Mesenteric fat pad (tissue), 1 donor: ENCODE data around the gene PCSK9. TPM values are rescaled to one million over a fixed set of nuclear protein-coding genes. Genes with fewer than 3 reads are reported as not detected.

ENCODE experiments used
- DNase-seq: peaks from one replicate; pipeline ENCODE4 v3.0.0-alpha.2; 2020; ENCODE audit warnings: low spot score
- total RNA-seq: library from RNA; stranded (reverse); fragmentation: NEBNext Ultra II Directional; extraction: Animal tissue kit (Norgen Biotek cat#: 25700); gene quantifications from one replicate; pipeline ENCODE4 v1.2.1, GENCODE V29; 2021
- donor health status: DM: yes; HTN: yes; CAD: no.

The PCSK9 gene
- total RNA-seq, 1 donor from 2014 or later, result 0.26 TPM

DNA sequence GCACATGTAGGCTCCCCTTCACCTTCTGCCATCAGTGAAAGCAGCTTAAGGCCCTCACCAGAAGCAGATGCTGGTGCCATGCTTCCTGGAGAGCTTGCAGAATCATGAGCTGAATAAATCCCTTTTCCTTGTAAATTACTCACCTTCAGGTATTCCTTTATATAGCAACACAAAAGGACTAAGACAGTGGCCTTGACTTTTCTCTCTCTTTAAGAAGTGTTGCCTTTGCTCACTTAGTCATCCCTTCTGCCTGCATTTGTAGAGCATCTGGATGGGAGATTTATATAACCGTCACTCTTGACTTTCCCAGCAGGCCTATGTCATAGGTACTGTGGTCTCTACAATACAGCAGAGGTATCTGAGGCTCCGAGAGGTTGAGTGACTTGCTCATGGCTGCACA is 3.7 kb downstream of the PCSK9 start:
- DNase-seq, result no peak

DNA sequence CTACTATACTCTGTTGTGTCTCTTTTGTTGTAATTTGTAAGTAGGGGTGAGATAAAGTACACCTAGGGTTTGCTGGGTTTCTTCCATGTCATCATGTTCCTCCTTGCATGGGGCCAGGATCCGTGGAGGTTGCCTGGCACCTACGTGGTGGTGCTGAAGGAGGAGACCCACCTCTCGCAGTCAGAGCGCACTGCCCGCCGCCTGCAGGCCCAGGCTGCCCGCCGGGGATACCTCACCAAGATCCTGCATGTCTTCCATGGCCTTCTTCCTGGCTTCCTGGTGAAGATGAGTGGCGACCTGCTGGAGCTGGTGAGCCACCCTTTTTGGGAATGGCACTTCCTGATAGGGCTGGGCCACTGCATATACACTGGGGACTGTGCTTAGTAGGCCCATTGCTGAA is 4.4 kb downstream of the PCSK9 start:
- no peak for DNase-seq

DNA sequence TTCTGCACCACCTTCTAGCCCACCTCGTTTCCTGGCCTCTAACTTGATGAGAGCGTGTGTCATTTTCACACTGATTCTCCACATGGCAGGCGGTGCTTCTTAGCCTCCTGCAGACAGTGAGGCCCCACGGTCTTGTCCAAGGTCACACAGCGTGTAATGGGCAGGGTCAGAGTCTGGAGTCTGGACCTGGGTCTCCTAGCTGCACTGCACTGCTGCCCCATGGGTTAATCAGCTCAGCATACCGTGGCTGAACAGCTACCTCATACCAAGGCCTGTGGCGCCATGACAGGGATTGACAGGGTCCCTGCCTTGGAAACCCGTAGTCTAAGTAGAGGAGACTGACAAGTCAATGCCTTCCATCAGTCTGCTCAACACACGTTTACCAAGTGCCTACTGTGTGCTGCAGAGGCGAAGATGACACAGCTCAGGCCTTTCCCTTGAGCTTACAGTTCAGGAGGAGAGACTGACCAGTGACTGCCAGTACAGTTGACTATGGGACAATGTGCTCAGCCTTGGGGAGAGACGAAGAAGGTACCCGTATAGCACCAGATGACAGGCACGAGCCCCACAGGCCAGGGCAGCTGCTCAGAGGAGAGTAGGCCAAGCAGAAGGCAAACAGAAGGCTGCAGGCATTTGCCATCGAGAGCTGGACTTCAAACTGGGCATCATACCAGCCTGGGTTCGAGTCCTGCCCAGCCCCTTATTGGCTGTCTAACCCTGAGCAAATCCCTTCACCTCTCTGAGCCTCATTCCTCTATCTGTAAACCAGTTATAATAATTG is 5.5 kb downstream of the PCSK9 start:
- DNase-seq, result no peak

DNA sequence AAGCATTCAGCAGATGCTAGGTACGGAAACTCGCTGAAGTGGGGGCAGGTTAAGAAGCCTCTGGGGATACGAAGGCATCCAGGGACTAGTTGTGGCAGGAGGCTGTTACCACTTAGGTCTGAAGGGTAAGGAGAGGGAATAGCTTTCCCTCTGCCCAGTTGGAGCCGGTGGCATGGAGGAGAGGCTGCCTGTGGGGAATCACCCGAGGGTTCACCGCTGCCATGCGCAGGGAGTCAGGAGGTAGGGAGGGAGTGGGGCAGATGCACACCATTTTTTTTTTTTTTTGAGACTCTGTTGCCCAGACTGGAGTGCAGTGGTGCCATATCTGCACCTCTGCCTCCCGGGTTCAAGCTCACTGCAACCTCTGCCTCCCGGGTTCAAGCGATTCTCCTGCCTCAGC is 6.1 kb downstream of the PCSK9 start:
- no peak for DNase-seq

DNA sequence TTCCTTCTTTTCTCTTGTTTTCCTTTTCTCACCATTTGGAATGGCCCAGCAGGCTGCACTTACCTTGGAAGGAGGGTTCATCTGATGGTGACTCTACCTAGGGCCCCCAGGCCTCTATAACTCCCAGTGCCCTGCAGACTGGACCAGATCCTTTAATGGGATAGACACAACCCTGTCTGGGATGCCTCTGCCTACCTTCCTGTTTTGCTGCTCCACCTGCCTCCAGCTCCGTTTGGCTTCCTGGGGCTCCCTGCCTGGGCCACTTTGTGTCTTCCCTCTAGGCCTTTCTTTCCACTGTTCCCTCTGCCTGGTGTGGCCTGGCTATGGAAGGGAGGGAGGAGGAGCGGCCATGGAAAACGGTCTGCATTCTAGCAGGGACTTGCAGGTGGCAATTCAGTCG is 7.5 kb downstream of the PCSK9 start:
- no peak for DNase-seq

DNA sequence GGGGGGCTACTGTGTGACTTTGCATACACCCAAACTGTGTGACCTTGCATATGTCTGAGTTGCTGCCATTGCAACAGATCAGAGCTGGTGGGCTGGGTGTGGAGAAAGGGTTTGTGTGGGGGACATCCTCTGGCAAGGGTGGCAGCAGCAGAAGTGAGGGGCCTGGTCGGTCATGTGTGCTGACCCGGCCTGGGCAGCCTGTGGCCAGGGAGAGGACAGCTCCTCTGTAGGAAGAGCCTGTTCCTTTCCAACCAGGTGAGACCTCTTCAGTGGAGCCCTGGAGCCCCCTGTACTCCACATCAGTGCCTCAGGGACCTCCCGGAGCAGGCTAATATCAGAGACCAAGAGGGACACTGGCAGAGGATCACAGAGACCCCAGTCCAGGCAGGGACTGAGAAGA is 8.3 kb downstream of the PCSK9 start:
- DNase-seq, result peak; percentile 53

DNA sequence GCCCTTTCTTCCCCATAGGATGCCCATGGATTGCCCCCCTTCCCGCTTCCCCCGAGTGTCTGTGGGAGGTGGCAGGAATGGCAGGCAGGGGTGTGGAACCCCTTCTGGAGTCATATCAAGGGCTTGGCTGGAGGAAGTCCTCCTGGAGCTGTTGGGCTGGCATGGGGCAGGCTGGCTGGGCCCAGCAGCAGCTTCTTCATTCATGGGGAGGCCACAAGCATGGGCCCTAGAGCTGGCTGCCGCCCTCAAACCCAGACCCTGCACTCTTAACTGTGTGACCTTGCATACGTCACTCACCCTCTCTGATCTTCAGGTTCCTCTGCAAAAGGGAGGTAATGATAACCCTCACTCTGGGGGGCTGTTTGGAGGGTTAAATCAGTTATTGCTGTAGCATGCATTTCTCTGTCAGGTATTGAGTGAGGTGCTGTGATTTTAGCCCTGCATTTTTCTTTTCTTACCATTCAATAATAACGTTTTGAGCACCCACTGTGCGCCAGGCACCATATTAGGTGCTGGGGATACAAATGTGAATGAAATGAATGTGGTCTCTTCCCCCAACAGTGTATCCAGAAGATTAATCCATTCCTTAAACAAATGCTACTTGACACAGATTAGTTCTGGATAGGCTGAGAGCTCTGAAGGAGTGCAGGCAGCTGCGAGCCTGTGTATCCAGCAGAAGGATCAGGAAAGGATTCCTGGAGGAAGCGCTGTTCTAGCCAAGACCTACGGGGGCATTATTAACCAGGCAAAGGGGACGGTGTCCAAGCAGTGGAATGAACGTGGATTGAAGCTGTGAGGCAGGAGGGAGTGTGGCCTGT is 9.3 kb downstream of the PCSK9 start:
- DNase-seq, result peak; percentile 55

DNA sequence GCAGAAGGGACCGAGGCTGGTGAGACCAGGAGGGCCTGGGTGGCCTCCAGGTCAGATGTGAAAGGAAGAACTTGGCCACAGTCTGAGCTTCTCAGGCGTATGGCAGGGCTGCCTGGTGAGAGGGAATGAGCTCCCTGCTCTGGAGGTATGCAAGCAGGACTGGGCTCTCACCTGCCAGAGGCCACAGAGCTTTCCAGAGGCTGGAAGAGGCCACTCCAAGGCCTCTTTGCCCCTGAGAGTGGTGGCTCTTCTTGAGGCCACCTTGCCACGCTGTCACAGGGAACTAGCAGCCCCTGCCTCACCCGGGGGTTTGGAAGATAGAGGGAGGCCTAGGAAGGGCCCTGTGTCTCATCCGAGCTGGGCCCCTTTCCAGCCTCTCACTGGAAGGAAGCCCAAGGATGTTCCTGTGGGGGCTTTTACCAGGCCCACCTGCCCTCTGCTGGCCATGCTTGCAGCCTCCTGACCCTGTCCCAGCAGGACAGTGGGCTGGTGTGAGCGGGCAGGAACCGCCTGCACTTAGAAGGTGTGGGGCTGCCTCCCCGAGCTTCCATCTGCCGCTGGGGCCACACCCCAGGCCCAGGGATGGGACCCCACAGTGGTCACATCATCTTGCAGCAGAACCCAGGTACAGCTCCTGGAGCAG is 10.0 kb downstream of the PCSK9 start:
- peak; percentile 72 for DNase-seq

DNA sequence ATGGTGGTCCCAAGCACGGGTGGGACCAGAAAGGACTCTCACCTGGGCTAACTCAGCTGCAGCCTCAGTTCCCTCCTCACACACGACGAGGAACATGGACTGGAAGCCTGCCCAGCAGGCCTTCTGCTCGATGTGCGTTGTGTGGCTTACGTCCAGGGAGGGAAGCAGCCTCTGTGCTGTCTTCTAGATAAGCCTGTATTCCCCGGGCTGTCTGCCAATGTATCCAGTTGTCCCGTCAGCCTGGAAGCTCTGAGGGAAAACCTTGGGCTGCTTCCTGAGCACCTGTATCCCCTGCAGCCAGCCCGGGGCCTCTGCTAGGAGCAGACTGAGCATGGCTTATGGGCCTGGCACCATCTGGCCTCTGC is 10.5 kb downstream of the PCSK9 start:
- peak; percentile 67 for DNase-seq

DNA sequence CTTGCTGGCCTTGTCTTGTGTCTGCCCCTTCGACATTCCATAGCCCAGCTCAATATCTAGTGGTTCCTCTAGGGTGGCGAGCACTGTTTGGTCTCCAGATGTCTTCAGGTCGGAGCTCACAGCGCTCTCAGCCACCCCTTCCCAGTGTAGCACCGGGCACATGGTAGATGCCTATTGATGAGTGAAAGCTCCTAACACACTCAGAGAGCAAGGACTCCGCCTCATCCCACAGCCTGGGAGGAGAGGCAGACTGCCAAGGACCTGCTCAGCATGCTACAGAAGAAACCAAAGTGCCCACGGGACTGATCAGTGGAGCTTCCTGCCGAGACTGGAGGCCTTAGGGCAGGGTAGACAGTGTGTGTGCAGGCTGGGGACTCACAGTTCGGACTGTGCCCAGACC is 10.9 kb downstream of the PCSK9 start:
- DNase-seq, result peak; percentile 47

DNA sequence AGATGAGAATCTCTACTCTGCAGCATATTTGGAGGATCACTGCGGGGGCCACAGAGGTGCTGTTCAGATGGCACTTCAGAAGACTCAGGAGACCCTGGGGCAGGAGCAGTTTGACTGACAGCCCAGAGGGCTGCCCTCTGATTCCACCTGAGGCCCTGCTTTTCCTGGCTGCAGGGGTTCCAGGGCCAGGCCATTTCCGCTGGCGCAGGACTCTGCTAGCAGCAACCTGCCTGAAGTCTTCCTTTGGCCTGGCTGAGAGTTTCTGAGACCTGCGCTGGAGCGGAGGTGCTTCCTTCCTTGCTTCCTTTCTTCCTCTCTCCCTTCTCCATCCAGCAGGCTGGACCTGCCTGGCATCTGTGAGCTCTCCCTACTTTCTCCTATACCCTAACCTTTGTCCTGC is 11.8 kb downstream of the PCSK9 start:
- DNase-seq, result peak; percentile 60

DNA sequence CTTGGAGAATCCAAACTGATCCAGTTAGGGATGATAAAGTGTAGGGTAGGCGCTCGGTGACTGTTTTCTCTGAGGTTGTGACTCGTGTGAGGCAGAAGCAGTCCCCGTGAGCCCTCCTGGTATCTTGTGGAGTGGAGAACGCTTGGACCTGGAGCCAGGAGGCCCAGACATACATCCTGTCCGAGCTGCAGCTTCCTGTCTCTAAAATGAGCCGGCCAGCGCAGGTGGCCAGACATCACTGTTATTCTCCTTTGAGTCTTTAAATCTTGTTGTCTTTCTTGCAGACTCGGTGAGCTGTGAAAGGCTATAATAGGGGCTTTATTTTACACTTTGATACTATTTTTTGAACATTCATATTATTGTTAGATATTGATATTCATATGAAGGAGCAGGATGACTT is 12.3 kb downstream of the PCSK9 start:
- peak; percentile 47 for DNase-seq

DNA sequence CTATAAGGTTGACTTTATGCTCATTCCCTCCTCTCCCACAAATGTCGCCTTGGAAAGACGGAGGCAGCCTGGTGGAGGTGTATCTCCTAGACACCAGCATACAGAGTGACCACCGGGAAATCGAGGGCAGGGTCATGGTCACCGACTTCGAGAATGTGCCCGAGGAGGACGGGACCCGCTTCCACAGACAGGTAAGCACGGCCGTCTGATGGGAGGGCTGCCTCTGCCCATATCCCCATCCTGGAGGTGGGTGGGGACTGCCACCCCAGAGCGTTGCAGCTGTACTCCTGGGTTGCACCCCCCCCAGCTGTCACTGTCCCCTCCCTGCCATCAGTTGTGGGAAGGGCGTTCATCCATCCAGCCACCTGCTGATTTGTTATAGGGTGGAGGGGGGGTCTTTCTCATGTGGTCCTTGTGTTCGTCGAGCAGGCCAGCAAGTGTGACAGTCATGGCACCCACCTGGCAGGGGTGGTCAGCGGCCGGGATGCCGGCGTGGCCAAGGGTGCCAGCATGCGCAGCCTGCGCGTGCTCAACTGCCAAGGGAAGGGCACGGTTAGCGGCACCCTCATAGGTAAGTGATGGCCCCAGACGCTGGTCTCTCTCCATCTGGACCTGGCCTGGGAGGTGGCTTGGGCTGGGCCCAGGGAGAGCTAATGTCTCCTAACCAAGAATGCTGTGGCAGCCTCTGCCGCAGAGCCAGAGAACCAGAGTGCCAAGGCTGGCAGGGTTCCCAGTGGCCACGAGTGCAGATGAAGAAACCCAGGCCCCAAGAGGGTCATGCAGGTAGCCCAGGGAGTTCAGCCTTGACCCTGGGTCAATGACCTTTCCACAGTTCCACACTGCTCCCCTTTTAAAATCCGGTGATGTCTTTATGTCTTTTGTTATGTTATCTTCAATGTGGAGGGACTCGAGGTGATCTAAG is 13.1 kb downstream of the PCSK9 start:
- DNase-seq, result peak; percentile 88

DNA sequence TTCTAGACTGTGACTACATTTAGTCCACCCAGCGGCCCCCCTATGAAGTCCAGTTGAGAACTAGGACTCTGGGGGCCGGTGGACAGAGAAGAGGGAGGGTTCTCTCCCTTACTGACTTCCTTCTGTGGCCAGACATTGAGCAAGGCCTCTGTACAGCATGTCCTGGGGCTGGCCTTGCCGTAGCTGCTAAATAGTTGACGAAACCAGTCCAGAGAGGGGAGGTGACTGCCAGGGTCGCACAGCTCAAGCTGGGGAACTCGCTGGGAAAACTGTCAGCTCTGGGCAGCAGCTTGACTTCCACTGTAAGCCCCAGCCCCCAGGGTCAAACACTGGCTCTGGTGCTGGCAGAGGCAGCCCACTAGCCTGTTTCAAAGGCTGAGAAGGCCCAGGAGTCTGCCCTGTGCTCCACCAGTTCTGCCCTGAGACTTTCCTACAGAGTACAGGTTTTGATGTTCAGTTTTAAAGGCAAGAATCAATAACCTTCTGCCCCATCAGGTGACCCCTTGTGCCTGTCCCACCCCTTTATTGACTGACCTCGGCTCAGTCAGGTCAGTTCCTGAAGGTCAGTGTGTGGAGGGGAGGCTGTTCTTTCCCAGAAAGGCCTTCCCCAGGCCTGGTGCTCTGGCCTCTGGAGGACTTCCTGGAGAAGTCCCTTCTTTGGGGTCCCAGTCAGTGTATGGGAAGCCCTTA is 14.1 kb downstream of the PCSK9 start:
- peak; percentile 67 for DNase-seq

DNA sequence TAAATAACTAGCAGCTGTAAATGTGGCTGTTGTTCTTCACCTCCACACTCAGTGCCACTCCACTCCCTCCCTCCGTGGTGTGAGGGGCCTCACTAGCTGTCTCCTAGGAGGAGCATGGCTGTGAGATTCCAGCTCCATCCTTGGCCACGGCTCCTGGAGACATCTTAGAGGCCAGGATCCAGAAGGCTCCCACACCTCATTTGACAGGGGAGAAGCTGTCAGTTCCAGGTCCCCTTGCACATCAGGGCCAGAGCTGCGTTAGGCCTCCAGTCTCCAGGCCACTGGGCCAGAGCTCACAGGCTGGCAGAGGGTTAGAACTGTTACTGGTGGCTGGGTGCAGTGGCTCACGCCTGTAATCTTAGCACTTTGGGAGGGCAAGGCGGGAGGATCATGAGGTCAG is 15.0 kb downstream of the PCSK9 start:
- peak; percentile 57 for DNase-seq

DNA sequence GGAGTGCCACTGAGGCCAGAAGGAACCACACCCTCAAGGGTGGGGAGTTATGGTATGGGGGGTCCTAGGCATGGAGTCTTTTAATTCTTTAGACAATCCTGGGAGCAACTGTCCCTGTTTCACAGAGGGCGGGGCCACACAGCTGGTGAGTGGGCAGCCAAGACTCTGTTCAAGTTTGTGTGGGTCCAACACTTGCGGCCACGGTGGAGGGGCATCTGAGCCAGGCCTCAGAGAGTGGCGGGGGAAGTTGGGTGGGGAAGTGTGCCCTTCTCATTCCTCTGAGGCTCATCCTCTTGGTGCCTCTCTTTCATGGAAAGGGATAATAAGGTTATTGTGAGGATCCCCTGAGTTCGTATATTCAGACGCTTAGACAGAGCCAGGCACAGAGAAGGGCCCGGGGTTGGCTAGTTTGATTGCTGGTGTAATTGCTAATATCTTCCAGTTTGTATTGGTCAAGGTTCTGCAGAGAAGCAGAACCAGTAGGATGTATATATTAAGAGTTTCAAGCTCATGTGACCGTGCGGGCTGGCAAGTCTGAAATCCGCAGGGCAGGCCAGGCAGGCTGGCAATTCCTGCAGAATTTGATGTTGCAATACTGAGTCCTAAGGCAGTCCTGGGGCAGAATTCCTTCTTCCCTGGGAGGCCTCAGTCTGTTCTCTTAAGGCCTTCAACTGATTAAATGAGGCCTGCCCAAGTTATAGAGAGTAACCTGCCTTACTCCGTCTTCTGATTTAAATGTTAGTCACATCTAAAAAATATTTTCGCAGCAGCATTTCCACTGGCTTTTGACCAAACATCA is 15.9 kb downstream of the PCSK9 start:
- DNase-seq, result peak; percentile 60

DNA sequence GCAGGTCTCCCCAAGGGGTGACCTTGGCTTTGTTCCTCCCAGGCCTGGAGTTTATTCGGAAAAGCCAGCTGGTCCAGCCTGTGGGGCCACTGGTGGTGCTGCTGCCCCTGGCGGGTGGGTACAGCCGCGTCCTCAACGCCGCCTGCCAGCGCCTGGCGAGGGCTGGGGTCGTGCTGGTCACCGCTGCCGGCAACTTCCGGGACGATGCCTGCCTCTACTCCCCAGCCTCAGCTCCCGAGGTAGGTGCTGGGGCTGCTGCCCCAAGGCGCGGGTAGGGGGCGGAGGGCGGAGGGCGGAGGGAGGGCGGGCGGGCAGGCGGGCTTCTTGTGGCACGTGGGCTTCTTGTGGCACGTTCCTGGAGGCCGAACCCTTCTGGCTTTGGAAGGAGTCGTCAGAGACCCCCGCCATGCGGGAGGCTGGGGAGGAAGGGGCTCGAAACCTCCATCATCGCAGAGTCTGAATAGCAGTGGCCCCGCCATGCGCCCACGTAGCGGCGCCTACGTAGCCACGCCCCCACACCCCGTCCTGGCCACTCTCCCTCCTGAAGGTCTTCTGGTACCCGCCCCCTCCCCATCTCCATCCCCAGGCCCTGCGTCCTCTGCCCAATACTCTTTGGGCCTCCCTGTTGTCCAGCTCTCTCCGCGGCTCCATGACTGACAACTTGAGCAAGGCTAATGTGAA is 16.7 kb downstream of the PCSK9 start:
- DNase-seq, result peak; percentile 82

DNA sequence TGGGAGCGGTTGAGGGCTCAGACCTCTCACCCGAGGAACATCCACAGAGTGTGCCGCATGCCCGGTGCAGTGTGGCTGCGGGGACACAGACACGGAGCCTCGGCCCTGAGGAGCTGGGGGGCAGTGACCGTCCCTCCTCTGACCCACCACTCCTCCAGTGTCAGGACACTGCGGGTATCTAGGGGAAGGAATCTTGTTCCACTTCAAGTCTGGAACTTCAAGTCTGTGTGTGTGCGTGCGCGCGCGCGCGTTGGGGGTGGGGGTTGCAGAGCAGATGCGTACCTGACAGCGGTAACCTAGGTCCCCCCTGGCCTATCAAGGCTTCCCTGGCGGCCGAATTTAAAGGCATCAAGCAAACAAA is 17.3 kb downstream of the PCSK9 start:
- peak; percentile 74 for DNase-seq

DNA sequence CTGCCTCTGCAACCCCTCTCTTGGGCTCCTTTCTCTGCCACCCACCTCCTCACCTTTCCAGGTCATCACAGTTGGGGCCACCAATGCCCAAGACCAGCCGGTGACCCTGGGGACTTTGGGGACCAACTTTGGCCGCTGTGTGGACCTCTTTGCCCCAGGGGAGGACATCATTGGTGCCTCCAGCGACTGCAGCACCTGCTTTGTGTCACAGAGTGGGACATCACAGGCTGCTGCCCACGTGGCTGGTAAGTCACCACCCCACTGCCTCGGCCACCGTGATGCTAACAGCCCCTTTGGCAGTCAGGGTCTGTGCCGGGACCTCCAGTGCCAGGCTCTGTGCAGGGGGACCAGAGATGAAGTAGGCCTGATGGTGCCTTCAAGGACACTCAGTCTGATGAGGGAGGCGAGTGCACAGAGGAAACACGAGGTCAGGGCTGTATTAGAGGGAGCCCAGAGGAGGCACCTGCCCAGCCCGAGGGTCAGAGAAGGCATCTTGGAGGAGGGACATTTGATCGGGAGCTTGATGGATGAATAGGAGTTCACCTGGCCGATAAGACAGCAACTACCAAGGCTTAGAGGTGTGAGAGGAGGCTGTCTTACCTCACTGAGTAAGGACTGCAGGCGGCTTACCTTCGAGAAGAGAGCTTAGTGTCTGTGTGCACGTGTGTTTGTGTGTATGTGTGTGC is 18.1 kb downstream of the PCSK9 start:
- peak; percentile 88 for DNase-seq
